ENCODE data around the gene GRID2.
"Not testable (repeated sequence)": the region's sequence is repeated elsewhere in the genome, so short reads cannot be mapped to it uniquely, and the experiment has no call there.

The GRID2 gene

DNA sequence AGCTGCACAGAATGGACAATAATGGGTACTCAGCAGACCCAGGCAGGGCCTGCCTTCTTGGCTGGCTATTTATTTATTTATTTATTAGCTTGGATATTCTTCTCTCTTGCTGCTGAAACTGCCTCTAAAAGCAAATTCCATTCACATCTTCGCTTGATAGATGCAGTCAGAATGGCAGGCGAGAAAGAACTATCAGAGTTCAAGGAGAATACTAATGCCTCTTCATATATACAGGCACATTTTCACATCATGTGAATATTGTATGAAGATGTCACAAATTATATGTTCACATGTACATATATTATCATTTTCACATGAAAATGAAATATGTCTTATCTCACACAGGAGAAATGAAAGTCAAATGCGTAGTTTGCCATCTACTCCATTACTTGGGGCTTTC is 1045.1 kb downstream of the GRID2 start:
- DNase-seq: no peak

DNA sequence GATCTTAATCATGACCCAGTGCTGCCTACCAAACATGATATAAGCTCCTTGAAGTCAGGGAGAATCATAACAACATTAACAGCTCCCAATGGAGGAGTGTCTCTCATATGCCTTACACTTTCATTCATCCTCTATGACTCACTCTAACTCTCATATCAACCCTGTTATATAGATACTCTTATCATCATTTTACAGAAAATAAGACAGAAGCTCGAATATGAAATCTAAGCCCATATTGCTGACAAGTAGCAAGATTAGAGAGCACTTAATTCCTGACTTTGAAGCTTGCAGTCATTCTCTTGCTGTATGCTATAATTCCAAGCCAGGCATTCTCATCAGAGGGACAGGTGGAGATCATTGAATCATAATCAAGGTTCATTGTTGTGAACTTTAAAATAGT is 1048.1 kb downstream of the GRID2 start:
- no peak for DNase-seq

DNA sequence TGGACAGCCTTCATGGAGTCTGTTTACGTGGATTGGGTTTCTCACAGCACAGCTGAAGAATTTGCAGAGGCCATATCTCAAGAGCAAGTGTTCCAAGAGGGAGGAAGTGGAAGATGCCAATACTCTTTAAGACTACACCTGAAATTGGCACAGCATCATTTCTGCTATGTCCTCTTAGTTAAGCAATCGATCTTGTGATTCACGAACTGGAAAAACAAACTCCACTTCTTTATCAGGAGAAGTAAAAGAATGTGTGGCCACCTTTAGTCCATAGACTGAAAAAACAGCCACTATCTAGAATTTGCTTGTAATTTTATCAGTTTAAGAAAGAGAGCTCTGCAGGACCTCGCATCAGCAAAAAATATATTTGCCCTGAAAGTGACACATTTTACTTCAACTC is 1051.6 kb downstream of the GRID2 start:
- DNase-seq: no peak

DNA sequence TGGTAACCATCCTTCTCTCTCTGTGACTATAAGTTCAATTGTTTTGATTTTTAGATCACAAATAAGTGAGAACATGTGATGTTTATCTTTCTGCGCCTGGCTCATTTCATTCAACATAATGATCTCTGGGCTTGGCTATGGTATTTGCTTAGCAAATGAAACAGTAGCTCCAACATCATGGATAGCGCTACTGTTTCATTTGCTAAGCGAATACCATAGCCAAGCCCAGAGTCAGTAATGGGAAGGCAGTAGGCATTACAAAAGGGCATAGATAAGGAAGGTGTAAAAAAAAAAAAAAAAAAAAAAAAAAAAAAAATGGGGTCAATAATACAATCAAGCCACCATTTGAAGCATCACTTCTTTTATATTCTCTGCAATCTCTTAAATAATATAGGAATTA is 1055.8 kb downstream of the GRID2 start:
- no peak for DNase-seq

DNA sequence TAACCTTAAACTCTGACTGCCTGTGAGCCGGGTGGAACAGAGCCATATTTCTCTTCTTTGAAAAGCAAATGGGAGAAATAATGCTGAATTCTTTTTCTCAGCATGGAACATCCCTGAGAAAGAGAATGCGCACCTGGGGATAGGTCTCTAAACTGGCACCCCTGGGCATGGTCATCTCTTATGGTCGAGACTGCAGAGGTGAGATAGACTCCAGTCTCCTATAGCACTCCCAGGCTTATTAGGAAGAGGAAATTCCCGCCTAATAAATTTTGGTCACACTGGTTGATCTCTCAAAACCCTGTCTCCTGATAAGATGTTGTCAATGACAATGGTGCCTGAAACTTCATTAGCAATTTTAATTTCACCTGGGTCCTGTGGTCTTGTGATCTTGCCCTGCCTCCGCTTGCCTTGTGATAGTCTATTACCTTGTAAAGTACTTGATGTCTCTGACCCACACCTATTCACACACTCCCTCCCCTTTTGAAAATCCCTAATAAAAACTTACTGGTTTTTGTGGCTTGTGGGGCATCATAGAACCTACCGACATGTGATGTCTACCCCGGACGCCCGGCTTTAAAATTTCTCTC is 1062.5 kb downstream of the GRID2 start:
- not testable (repeated sequence) for DNase-seq

DNA sequence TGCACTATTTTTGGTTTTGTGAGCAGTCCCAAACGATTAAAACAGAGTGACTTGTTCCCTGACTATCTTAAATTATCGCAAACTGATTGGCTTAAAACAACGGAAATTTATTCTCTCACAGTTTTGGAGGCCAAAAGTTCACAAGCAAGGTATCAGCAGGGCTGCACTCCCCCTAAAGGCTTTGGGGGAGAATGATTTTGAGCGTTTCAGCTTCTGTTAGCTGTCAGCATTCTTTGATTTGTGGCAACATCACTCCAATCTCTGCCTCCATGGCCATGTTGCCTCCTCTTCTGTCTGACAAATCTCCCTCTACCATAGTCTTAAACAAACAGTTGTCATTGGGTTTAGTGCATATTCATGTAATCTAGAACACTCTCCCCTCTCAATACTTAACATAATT is 1065.2 kb downstream of the GRID2 start:
- DNase-seq: no peak

DNA sequence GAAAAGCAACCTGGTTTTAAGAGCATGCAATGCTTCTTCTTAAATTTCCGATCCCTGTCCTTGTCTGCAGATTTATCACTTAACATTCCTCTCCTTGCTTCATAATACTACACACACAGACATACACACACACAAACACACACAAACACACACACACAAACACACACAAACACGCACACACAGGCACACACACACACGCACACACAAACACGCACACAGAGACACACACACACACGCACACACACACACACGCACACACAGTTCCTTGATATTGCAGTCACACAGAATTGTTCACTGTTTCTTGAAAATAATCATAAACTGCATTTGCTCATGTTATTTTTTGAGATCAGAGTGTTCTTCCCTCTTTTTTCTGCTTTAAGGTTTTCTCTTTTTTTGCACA is 1066.5 kb downstream of the GRID2 start:
- no peak for DNase-seq

DNA sequence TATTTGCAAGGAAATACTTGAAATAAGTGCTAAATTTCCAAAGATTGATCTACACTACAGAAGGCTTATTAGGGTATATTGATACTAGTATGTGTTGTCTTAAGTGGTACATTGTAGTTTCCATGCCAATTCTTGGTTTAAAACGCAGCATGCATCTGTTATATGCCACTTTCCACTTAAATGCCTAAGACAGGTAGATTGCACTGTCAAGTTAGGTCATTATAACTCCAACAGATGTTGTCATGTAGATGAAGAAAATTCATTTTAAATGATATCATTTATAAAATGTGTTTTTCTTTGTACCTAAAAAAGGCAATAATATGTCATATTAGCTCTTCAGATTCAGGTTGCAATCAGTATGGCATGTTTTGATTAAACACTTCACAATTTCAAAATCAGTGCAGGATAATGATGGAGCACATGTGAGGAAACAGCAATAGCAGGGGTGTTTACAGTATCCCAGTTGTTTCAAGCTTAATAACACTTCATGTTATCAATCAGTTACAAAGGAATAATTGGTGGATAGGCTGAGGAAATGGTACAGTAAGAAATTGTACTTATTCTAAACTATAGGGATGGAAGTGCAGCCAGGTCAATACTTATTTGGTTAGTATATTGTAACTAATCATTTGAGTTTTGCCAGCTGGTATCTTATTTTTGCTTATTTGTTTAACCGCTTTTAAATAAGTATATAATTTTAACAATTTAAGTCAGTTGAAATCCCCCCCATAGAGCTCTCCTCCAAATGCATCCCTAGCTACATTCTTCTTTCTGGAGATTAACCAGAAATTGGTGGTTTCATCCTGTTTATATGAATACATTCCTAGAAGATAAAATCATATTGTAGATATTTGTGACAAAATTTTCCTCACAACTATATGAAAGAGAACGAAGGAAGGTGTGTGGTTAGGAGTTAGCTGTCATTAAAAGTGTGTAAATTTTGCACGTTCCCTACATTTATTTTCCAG is 1070.4 kb downstream of the GRID2 start:
- DNase-seq: no peak

DNA sequence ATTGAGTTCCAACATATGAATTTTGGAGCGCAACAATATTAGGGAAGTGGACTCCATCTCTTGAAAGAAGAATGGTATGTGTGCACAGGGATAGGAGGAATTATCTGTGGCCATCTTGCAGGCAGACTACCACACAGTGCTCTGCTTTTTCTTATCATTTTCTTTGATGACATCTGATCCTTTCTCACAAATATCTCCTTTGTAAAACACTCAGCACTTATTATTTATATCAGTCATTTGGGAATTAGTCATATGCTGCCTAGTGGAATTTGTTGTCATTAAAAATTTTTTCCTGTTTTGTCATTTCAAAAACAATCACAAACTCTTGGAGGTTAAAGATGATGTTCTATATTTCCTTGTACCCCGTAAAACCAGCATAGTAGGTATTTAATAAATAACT is 1080.5 kb downstream of the GRID2 start:
- no peak for DNase-seq

DNA sequence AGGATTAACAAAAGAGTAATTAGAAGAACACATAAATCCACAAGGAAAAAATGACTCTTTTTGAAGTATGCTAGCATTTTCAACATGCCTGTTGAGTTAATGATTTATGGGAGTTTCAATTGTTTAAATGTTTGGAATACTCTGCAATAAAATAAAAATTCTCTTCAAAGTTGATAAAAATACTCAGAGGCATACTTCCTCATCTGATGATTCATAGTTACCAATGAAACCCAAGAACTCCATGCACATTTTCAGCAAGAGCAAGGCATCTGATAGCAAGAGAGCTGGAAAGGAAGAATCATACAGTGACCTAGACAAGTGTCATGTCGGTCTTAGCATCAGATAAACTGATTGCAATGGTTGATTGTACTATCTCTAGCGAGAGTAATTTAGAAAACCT is 1081.1 kb downstream of the GRID2 start:
- DNase-seq: no peak

DNA sequence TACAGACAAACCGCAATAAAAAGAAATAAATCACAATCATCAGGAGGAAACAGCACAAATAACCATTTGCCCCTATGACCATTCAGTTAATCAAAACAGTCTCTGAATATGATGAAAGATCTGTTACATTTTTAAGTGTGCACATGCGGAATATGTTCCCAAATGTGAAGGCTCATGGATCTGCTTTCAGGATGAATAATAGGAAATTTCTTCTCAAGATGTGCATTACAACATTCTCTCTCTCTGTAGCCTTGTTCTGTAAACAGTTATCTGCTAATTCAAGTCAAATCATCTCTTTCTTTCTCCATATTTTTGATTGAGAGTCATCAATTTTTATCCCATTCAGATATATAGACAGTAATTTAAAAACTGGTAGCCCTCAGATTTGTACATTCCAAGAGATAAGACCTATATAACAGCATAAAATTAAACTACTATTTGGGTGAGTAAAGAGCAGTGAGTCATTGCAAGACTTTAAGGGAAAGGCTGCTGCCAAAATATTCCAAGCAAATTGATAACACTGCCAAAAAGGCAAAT is 1090.8 kb downstream of the GRID2 start:
- DNase-seq: no peak

DNA sequence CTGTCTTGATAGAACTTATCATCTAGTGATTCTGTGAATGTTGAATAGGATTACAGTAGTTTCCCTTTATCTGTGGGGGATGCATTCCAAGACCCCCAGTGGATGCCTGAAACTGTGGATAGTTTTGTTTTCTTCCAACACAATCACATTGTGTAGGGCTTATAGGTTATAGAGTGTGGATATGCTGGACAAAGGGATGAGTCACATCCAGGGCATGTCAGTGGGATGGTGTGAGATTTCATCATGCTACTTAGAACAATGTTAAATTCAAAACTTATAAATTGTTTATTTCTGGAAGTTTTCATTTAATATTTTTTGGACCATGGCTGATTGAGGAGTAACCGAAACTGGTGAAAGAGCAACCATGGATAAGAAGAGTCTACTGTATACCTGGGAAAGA is 1092.5 kb downstream of the GRID2 start:
- no peak for DNase-seq

DNA sequence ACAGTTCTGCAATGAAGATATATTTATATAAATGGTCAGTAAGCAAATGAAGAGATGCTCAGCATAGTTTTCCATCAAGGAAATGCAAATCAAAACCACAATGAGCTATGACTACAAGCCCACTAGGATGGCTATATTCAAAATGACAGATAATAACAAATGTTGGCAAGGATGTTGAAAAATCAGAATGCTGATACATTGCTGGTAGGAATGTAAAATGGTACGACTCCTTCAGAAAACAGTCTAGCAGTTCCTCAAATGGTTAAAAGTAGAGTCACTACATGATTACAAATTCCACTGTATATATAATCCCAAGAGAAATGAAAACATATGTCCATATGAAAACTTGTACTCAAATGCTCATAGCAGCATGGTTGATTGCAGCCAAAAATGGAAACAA is 1099.8 kb downstream of the GRID2 start:
- no peak for DNase-seq

DNA sequence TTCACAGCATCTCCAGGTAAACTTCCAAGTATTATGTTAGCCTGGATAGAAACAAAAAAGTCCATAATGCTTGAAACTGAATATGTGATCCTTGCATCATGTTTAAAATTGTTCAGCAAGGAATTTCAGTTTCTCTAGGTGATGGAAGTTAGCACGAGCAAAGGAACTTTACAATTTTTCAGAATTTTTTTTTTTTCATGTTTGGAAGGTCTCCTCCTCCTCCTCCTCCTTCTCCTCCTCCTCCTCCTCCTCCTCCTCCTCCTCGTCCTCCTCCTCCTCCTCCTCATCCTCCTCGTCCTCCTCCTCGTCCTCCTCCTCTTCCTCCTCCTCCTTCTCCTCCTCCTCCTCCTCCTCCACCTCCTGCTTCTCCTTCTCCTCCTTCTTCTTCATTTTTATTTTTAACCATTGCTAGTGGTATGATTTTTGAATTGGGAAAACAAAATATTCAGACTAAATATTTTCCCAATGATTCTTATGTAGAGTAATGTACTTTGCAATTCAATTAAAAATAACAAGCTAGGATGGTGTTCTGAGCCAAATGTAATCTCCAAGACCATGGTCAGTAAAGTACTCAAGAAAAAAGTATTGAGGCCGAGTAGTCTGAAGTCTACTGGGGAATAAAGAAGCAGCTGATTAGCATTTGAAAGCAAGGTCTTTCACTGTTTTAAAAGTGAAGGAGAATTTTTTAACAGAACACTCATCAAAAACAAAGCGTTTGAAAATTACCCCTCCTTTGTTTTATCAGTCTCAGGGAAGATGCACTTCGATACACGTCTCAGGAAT is 1103.9 kb downstream of the GRID2 start:
- DNase-seq: no peak

DNA sequence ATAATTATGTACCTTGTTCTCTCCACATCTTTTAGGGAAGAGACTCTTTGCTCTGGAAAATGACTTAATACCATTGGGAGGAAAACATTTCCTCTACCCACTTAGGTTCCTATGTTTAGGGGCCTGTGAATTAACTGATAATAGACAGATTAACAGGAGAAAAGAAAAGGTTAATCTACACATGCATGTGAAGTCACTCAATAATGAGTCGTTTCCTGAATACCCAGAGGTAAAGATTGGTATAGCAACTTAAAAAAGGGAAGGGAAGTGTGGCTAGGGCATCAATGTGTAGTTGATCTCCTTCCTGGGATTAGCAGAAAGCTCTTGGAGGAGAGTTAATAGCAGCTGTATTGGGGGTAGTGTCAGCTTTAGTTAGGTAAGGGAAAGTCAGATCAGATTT is 1105.3 kb downstream of the GRID2 start:
- DNase-seq: no peak

DNA sequence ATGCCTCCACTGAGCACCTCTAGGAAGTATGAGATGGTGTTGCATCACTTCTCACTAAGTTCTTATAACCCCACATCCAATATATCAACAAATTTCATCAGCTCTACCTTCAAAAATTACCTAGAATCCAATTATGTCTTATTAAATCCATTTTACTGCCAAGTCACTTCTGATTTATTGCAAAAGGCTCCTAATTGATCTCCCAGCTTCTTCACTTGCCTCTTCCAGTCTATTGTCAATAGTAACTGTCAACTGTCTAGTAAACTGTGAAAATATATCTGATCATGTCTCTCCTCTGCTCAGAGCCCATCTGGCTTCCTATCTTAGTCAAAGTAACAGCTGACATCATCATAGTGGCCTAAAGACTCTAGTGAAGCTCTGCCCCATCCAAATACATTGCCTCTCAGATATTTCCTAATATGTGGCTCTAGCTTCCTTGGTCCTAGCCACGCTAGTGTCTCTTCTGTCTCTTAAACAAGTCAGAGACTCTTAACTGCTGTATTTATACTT is 1110.3 kb downstream of the GRID2 start:
- DNase-seq: no peak

DNA sequence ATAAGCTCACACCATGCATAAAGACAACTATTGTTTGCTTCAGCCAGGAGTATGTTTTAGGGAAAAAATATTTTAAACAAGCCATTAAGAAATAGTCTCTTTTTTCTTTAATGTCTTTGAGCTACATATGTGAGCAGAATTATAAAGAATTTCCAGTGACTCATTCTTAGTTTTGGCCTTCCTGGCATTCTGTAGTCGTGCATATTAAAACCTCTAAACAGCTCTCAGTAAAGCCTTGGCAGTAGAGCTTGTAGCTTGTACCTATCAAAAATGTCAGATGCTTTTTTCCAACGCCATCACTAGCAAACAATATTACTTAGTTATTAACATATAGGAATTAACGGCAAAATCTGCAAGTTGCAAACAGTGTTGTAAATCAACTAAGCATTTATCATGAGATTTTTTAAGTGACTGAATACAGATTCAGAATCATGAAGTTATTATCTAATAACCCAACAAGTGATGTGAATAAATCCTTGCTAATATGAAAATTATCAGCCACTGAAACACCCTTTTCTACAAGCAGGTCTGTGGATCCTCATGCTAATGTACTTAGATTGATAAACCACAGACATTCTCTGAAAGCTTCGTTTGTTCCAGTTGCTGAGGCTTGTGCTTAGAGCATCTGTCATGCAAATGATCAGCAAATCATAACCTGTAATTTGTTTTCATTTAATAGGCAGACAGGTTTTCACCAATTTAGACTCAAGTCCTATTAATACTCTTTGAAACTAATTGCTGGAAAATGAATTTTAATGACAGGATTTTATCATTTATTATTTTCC is 1112.8 kb downstream of the GRID2 start:
- no peak for DNase-seq

DNA sequence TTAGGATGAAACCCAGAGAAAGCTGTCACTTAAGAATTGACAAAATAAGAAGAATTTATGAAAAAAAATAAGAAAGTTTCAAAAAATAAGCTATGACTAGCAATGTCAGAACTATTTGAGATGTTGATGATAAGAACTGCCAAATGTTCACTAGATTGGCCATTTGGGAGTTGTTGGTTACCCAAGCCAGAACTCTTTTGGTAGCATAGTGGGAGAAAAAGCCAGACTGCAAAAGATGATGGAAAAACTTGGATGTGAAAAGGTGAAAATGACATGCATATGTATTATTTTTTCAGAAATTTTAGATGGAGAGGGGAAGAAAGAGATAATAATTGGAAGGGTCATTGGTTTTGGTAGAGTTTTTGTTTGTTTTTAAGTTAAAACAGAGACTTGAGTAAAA is 1127.6 kb downstream of the GRID2 start:
- DNase-seq: no peak

DNA sequence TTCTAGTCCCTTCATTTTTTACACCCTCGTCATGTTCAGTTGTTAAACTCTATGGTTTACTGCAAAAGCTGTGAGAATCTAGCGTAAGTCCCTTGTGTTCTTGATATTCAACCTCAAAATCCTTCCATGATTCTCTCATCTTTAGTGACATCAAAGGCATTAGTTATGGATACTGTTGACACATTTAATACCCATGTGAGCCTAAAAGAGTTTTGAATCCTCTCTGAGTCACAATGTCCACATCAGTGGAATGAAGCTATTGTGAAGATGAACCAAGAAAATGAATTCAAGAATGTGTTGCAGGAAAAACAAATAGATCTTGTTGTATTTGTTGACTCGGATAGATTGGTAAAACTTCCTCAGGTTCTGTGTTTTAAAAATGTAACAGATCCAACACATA is 1130.1 kb downstream of the GRID2 start:
- DNase-seq: no peak

DNA sequence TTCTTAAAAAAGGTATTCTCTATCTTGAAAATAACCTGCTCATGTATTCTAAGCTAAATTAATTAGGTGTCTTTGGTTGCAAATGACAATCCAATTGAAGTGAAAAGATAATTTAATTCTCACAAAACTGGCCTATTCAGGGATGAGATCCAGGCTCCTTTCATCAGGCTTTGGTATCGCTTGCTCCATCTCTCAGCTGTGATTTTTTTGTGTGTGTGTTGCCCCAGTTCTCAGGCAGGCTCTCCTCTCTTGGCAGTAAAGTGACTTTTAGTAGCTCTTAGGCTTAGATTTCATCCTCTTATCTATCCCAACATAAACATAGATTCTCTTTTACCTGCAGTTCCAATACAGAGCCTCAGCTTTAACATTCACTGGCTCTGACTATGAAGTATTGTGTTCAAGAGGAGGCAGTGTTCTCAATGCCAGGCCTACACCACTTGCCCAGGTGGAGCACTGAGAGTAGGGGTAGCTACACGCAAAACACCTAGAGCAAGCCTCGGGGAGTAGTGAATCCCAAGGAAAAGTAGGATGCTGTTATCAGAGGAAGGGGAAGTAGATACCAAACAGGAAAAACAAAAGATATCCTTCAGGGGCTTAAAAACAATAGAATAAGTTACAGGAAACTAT is 1132.3 kb downstream of the GRID2 start:
- no peak for DNase-seq

DNA sequence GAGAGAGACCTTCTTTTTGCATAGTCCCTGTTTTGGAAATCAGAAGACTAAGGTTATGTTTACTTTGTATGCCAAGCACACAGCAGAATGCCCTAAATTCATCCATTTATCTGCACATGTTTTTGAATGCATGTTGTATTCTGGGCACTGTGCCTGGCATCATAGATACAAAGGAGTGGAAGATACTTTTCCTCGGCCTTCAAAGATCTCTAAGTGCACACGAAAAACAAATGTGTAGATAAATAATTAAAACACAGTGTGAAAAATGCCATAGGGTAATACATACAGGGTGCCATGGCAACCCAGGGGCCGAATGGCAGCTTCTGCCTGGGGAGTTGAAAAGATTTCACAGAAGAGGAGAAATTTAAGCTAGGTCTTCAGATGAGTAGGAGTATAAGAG is 1134.2 kb downstream of the GRID2 start:
- no peak for DNase-seq

DNA sequence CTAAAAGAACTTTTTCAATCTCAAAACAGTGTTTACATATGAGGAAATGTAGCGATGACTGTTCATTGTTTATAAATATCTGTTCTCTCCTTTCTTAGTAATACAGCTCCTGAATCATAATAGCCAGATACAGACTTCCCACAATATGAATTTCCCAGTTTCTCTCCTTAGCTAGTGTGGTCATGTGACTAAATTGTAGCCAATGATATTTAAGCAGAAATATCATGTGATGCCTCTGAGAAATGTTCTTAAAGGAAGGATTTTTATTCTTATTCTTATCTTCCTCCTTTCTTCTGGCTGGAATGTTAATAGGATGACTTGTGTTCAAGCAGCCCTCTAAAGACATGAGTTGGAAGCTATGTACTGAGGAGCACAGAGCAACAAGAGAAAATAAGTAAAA is 1141.1 kb downstream of the GRID2 start:
- no peak for DNase-seq
